Upper lobe of right lung (tissue), 1 donor: ENCODE measurements around the gene KDELR3. TPM values are rescaled to one million over a fixed set of nuclear protein-coding genes. Genes with fewer than 3 reads are reported as not detected.

ENCODE experiments used
- ATAC-seq: fragments of 200-7000 bp; cut with Tn5 transposase; one replicate; pipeline ENCODE4 v1.9.1; 2020; ENCODE audit warnings: mild to moderate bottlenecking, moderate library complexity
- DNase-seq: peaks from one replicate; pipeline ENCODE4 v3.0.0-alpha.2; 2020
- H3K27ac ChIP-seq: fragments of 200-600 bp; one replicate; pipeline ENCODE4 v1.8.0; 2022
- H3K27me3 ChIP-seq: fragments of 200-600 bp; one replicate; pipeline ENCODE4 v1.8.0; 2022; ENCODE audit warnings: mild to moderate bottlenecking
- H3K36me3 ChIP-seq: fragments of 200-600 bp; one replicate; pipeline ENCODE4 v1.8.0; 2022
- H3K4me1 ChIP-seq: fragments of 200-600 bp; one replicate; pipeline ENCODE4 v1.8.0; 2022
- H3K4me3 ChIP-seq: fragments of 200-600 bp; one replicate; pipeline ENCODE4 v1.8.0; 2022; ENCODE audit warnings: mild to moderate bottlenecking
- H3K9me3 ChIP-seq: fragments of 200-600 bp; one replicate; pipeline ENCODE4 v1.8.0; 2022
- CTCF ChIP-seq: fragments of 200-600 bp; IDR thresholded peaks from one replicate; pipeline ENCODE4 v1.8.0; 2022; ENCODE audit warnings: antibody characterized with exemption
- intact Hi-C: fragments of 100-400 bp; cut with DNase I; formaldehyde crosslinking; loops from one replicate; pipeline ENCODE4 v1.11.0; 2022
- total RNA-seq: library from RNA; stranded (reverse); fragmentation: NEBNext Ultra II Directional; extraction: Animal tissue kit (Norgen Biotek cat#: 25700); gene quantifications from one replicate; pipeline ENCODE4 v1.2.1, GENCODE V29; 2021
- donor health status: DM: no; HTN: yes; CAD: no; lungs with severe emphysema.

The KDELR3 gene
- total RNA-seq, 1 donor from 2014 or later = 5.9 TPM

DNA sequence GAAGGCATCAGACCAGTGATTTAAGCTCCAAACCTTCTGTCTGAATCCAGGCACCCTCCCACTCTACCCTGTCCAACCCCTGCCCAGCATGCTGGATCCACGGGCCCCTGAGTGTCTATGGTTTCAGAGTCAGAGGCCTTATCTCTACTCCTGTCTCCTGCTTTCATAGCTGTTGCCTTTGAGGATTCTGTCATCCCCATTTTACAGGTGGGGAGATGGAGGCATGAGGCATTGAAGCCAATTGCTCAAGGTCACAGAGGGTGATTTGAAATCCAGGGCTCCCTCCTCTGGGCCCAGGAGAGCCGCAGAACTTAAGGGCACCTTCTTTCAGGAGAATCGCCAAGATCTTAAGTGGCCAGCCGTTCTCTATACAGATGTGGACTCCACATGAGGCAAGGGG is 16.0 kb upstream of the KDELR3 start:
- no peak overlapping the region for H3K4me3 ChIP-seq
- H3K27ac ChIP-seq = no peak overlapping the region
- H3K36me3 ChIP-seq = no peaks in the 10 kb centered on the region
- no peaks in the 10 kb centered on the region for H3K4me1 ChIP-seq
- no peak for TF ChIP-seq CTCF
- peaks cover 63% of the 10 kb centered on the region for H3K27me3 ChIP-seq
- intact Hi-C loops = no loop called here
- no peak for ATAC-seq
- no peak for DNase-seq
- no peaks in the 10 kb centered on the region for H3K9me3 ChIP-seq

- no peaks in the 10 kb centered on the region for H3K9me3 ChIP-seq
- ATAC-seq = peak; percentile 13
- no peak overlapping the region for H3K27ac ChIP-seq
- no peak overlapping the region for H3K4me3 ChIP-seq
- intact Hi-C loops = no loop called here
- H3K36me3 ChIP-seq = no peaks in the 10 kb centered on the region
- H3K4me1 ChIP-seq = no peaks in the 10 kb centered on the region
- DNase-seq = no peak
- TF ChIP-seq CTCF = no peak
- peaks cover 68% of the 10 kb centered on the region for H3K27me3 ChIP-seq
These were observed 15.4 kb upstream of the KDELR3 start for GRCh38 chr22:38452373-38453065.

- Histone ChIP-seq H3K27me3 (peaks cover 71% of the 10 kb centered on the region), H3K27ac (no peak overlapping the region), H3K9me3 (no peaks in the 10 kb centered on the region), H3K4me3 (no peak overlapping the region), H3K4me1 (no peaks in the 10 kb centered on the region), H3K36me3 (no peaks in the 10 kb centered on the region)
- ATAC-seq (no peak), DNase-seq (no peak)
- TF ChIP-seq CTCF = no peak
- intact Hi-C loops = no loop called here
These were observed 14.7 kb upstream of the KDELR3 start for GRCh38 chr22:38453066-38453672.

- ATAC-seq (no peak), DNase-seq (no peak)
- H3K27ac ChIP-seq = no peak overlapping the region
- TF ChIP-seq CTCF = no peak
- H3K9me3 ChIP-seq = no peaks in the 10 kb centered on the region
- H3K4me3 ChIP-seq = no peak overlapping the region
- no peaks in the 10 kb centered on the region for H3K36me3 ChIP-seq
- peaks cover 70% of the 10 kb centered on the region for H3K27me3 ChIP-seq
- no peaks in the 10 kb centered on the region for H3K4me1 ChIP-seq
- intact Hi-C loops = no loop called here
These were observed 13.9 kb upstream of the KDELR3 start for GRCh38 chr22:38453996-38454352.

DNA sequence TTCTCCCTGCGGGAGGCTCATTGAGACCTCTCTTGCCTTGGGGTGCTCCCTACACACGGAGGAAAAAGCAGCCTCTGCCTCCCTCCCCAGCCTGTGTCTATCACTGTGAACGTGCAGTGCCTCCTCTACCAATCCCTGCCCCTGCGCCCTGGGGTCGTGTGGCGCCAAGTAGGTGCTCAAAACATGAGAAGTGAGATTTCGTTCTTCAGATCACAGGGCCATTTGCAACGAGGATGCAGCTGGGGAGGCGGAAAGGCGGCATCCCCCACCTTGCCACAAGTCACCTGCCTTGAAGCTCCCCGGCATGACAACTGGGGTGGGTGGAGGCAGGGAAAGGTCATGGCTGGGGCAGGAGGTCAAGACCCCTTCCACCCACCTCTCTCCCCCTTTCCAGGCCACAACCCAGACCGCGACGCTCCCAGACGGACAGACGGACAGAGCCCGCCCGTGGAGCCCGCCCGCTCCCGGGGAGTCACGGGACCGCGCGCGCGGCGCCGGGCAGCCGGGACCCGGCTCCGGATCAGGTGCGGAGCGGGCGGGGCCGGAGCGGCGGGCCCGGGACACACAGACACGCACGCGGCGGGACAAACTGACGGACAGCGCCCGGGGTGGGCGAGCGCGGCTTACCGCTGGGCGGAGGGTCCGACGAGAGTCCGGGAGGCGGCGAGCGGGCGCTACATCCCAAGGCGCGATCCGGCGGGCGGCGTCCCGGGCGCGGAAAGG is 13.4 kb upstream of the KDELR3 start:
- no peak for TF ChIP-seq CTCF

More for the DNA sequence above, 13.4 kb upstream of the KDELR3 start:
- Histone ChIP-seq H3K36me3 (no peaks in the 10 kb centered on the region), H3K4me3 (peak overlapping the region; percentile 40), H3K4me1 (no peaks in the 10 kb centered on the region), H3K27ac (no peak overlapping the region), H3K9me3 (no peaks in the 10 kb centered on the region), H3K27me3 (peaks cover 69% of the 10 kb centered on the region)
- ATAC-seq = peak; percentile 20
- intact Hi-C loops = no loop called here
- no peak for DNase-seq
